GM23338 (cell line): ENCODE results near the gene UBE2D1. TPM values are rescaled to one million over a fixed set of nuclear protein-coding genes. Genes with fewer than 3 reads are reported as not detected.

Experiments used
- ATAC-seq: fragments of 200-7000 bp; cut with Tn5 transposase; 3 replicates; pipeline ENCODE4 v1.9.1; 2020
- DNase-seq: peaks from one replicate; pipeline ENCODE4 v3.0.0-alpha.2; 2015; ENCODE audit warnings: low spot score
- H2AFZ ChIP-seq: fragments of 200-600 bp; sonication (generic); 2 replicates; pipeline ENCODE4 v1.8.0; 2016; ENCODE audit warnings: antibody characterized with exemption, mild to moderate bottlenecking, moderate library complexity
- H3F3A ChIP-seq: fragments of 200-600 bp; sonication (generic); replicated peaks from 2 replicates; pipeline ENCODE4 v1.8.0; 2017; ENCODE audit warnings: antibody characterized with exemption, mixed run types, low read depth
- H3K27ac ChIP-seq: fragments of 200-600 bp; sonication (generic); 2 replicates; pipeline ENCODE4 v1.6.1; 2016; ENCODE audit warnings: low read depth
- H3K27me3 ChIP-seq: fragments of 200-600 bp; sonication (generic); 2 replicates; pipeline ENCODE4 v1.8.0; 2016; ENCODE audit warnings: mild to moderate bottlenecking, mixed run types, moderate library complexity; ENCODE audit not compliant: insufficient read depth
- H3K36me3 ChIP-seq: fragments of 200-600 bp; sonication (generic); 2 replicates; pipeline ENCODE4 v1.8.0; 2016; ENCODE audit warnings: mild to moderate bottlenecking; ENCODE audit not compliant: insufficient read depth
- H3K4me1 ChIP-seq: fragments of 200-600 bp; sonication (generic); 2 replicates; pipeline ENCODE4 v1.8.0; 2016; ENCODE audit warnings: mild to moderate bottlenecking, moderate library complexity; ENCODE audit not compliant: insufficient read depth
- H3K4me2 ChIP-seq: fragments of 200-600 bp; sonication (generic); 2 replicates; pipeline ENCODE4 v1.7.1; 2017; ENCODE audit warnings: mixed run types
- H3K4me3 ChIP-seq: fragments of 200-600 bp; sonication (generic); 2 replicates; pipeline ENCODE4 v1.6.1; 2016; ENCODE audit warnings: mixed run types
- H3K79me2 ChIP-seq: fragments of 200-600 bp; sonication (generic); replicated peaks from 2 replicates; pipeline ENCODE4 v1.8.0; 2017; ENCODE audit warnings: mild to moderate bottlenecking; ENCODE audit not compliant: insufficient read depth
- H3K9me2 ChIP-seq: fragments of 200-600 bp; sonication (generic); 2 replicates; pipeline ENCODE4 v1.8.0; 2017; ENCODE audit not compliant: insufficient read depth
- H4K20me1 ChIP-seq: fragments of 200-600 bp; sonication (generic); replicated peaks from 2 replicates; pipeline ENCODE4 v1.8.0; 2017; ENCODE audit warnings: mild to moderate bottlenecking; ENCODE audit not compliant: insufficient read depth
- H3K27ac Mint-ChIP-seq: 2 replicates; pipeline ENCODE4 v1.8.0; 2020; ENCODE audit warnings: inconsistent platforms, mild to moderate bottlenecking, moderate library complexity, mixed read lengths
- H3K27me3 Mint-ChIP-seq: 3 replicates; pipeline ENCODE4 v1.8.0; 2022; ENCODE audit warnings: low read depth, mild to moderate bottlenecking, moderate library complexity, mixed read lengths, inconsistent platforms; ENCODE audit not compliant: insufficient read depth, poor library complexity
- H3K36me3 Mint-ChIP-seq: 3 replicates; pipeline ENCODE4 v1.8.0; 2021; ENCODE audit warnings: low read depth, mild to moderate bottlenecking, inconsistent platforms, moderate library complexity, mixed read lengths
- H3K4me1 Mint-ChIP-seq: 3 replicates; pipeline ENCODE4 v1.8.0; 2020; ENCODE audit warnings: mild to moderate bottlenecking, inconsistent platforms, mixed read lengths
- H3K4me3 Mint-ChIP-seq: 3 replicates; pipeline ENCODE4 v1.8.0; 2021; ENCODE audit warnings: moderate library complexity, mild to moderate bottlenecking, inconsistent platforms, mixed read lengths
- H3K9me3 Mint-ChIP-seq: 3 replicates; pipeline ENCODE4 v1.8.0; 2020; ENCODE audit warnings: moderate library complexity, mild to moderate bottlenecking, inconsistent platforms, mixed read lengths
- CREB1 ChIP-seq: fragments of 250-450 bp; sonication (Bioruptor Pico); IDR thresholded peaks from 2 replicates; pipeline ENCODE4 v1.5.0; 2020; ENCODE audit warnings: low read depth, mild to moderate bottlenecking, moderate library complexity
- CTCF ChIP-seq, 2 experiments: fragments of 200-600 bp in 1 of 2; sonication (generic) in 1 of 2; conservative IDR thresholded peaks; 2 replicates each; pipeline versions ENCODE4 v1.5.1 to v1.6.1; 2016 to 2017; ENCODE audit warnings: antibody characterized with exemption in 2 of 2, low read depth in 2 of 2, mild to moderate bottlenecking in 2 of 2, moderate library complexity in 1 of 2
- ETS1 ChIP-seq: IDR thresholded peaks from 2 replicates; pipeline ENCODE4 v1.6.1; 2016; ENCODE audit warnings: antibody characterized with exemption
- EZH2 ChIP-seq: fragments of 200-600 bp; sonication (generic); IDR thresholded peaks from one replicate; pipeline ENCODE4 v1.8.0; 2017; ENCODE audit warnings: antibody characterized with exemption, mild to moderate bottlenecking, low read depth; ENCODE audit not compliant: unreplicated experiment
- EZH2phosphoT487 ChIP-seq: fragments of 200-600 bp; sonication (generic); IDR thresholded peaks from one replicate; pipeline ENCODE4 v1.8.1; 2018; ENCODE audit warnings: antibody characterized with exemption; ENCODE audit not compliant: unreplicated experiment
- JUNB ChIP-seq: IDR thresholded peaks from one replicate; pipeline ENCODE4 v1.6.1; 2016; ENCODE audit warnings: antibody characterized with exemption; ENCODE audit not compliant: unreplicated experiment
- NANOG ChIP-seq: IDR thresholded peaks from 2 replicates; pipeline ENCODE4 v1.6.1; 2016; ENCODE audit warnings: antibody characterized with exemption, borderline replicate concordance
- POLR2AphosphoS5 ChIP-seq: IDR thresholded peaks from 2 replicates; pipeline ENCODE4 v1.6.1; 2016; ENCODE audit warnings: antibody characterized with exemption, low read depth
- REST ChIP-seq: IDR thresholded peaks from one replicate; pipeline ENCODE4 v1.6.1; 2018; ENCODE audit warnings: antibody characterized with exemption; ENCODE audit not compliant: unreplicated experiment
- STAT1 ChIP-seq: IDR thresholded peaks from one replicate; pipeline ENCODE4 v1.6.1; 2016; ENCODE audit warnings: antibody characterized with exemption; ENCODE audit not compliant: unreplicated experiment
- ZNF114 ChIP-seq: fragments of 250-450 bp; sonication (Bioruptor Pico); IDR thresholded peaks from 2 replicates; pipeline ENCODE4 v1.5.0; 2020; ENCODE audit warnings: mild to moderate bottlenecking, moderate library complexity
- ZNF331 ChIP-seq: fragments of 250-450 bp; sonication (Bioruptor Pico); IDR thresholded peaks from 2 replicates; pipeline ENCODE4 v1.5.0; 2020; ENCODE audit warnings: low read depth, mild to moderate bottlenecking, moderate library complexity
- ZNF462 ChIP-seq: fragments of 250-450 bp; sonication (Bioruptor Pico); IDR thresholded peaks from 2 replicates; pipeline ENCODE4 v1.5.0; 2020; ENCODE audit warnings: mild to moderate bottlenecking, moderate library complexity
- polyA plus RNA-seq: library from polyadenylated mRNA; unstranded; fragments of >200 nt; fragmentation: Nextera tagmentation; extraction: Ambion mirVana; gene quantifications from 2 replicates; pipeline ENCODE4 v1.2.1, GENCODE V29; 2016
- total RNA-seq: library from RNA; depleted of rRNA; stranded (reverse); fragments of >200 nt; shearing (Covaris generic); gene quantifications from 2 replicates; pipeline ENCODE4 v1.2.3, GENCODE V29; 2014

The UBE2D1 gene
- total and polyA plus RNA-seq, 2 experiments from 2014 or later: 39.5 to 64.9 TPM

GRCh38 chr10:58341422-58341821 lies 6.6 kb downstream of the UBE2D1 start:
- Histone ChIP-seq H3K4me3 (no peak overlapping the region), H4K20me1 (peaks cover 14% of the 10 kb centered on the region), H3K9me2 (no peaks in the 10 kb centered on the region)

More at GRCh38 chr10:58341422-58341821, 6.6 kb downstream of the UBE2D1 start:
- Mint-ChIP-seq H3K9me3 (no peaks in the 10 kb centered on the region), H3K27ac (no peak overlapping the region), H3K36me3 (peaks cover 3% of the 10 kb centered on the region; the same call in 1 of the 3 replicates), H3K4me3 (no peak overlapping the region), H3K4me1 (peaks cover 15% of the 10 kb centered on the region), H3K27me3 (peaks cover 2% of the 10 kb centered on the region)
- Histone ChIP-seq H3K27ac (no peak overlapping the region), H3F3A (no peaks in the 10 kb centered on the region), H3K36me3 (no peaks in the 10 kb centered on the region), H3K4me1 (peaks cover 9% of the 10 kb centered on the region), H3K4me2 (no peak overlapping the region), H3K79me2 (peaks cover 91% of the 10 kb centered on the region), H2AFZ (no peak overlapping the region), H3K27me3 (no peaks in the 10 kb centered on the region)
- TF ChIP-seq NANOG (no peak), ZNF331 (CRISPR knock-in tag) (no peak), JUNB (no peak), STAT1 (no peak), REST (no peak), ETS1 (no peak), ZNF114 (no peak), ZNF462 (CRISPR knock-in tag) (no peak), POLR2AphosphoS5 (no peak), CTCF (conservative IDR thresholded peaks at IDR 0.05; ENCODE audit: low read depth in 2 of 2) (no peak), EZH2 (no peak), EZH2phosphoT487 (no peak), CREB1 (CRISPR knock-in tag) (no peak)
- DNase-seq: no peak
- ATAC-seq: no peak
